Activated naive CD8-positive, alpha-beta T cell (primary cell): ENCODE results near the gene REEP1.

Experiments
- H3K27ac Mint-ChIP-seq: one replicate; pipeline ENCODE4 v1.8.0; 2021; ENCODE audit warnings: mixed read lengths
- H3K27me3 Mint-ChIP-seq: one replicate; pipeline ENCODE4 v1.8.0; 2021; ENCODE audit warnings: mixed read lengths
- H3K36me3 Mint-ChIP-seq: one replicate; pipeline ENCODE4 v1.8.0; 2021; ENCODE audit warnings: mixed read lengths
- H3K4me1 Mint-ChIP-seq: one replicate; pipeline ENCODE4 v1.8.0; 2021; ENCODE audit warnings: low read depth, mixed read lengths
- H3K4me3 Mint-ChIP-seq: one replicate; pipeline ENCODE4 v1.8.0; 2021; ENCODE audit warnings: mild to moderate bottlenecking, mixed read lengths
- H3K9me3 Mint-ChIP-seq: one replicate; pipeline ENCODE4 v1.8.0; 2021; ENCODE audit warnings: low read depth, mixed read lengths

Gene REEP1

DNA sequence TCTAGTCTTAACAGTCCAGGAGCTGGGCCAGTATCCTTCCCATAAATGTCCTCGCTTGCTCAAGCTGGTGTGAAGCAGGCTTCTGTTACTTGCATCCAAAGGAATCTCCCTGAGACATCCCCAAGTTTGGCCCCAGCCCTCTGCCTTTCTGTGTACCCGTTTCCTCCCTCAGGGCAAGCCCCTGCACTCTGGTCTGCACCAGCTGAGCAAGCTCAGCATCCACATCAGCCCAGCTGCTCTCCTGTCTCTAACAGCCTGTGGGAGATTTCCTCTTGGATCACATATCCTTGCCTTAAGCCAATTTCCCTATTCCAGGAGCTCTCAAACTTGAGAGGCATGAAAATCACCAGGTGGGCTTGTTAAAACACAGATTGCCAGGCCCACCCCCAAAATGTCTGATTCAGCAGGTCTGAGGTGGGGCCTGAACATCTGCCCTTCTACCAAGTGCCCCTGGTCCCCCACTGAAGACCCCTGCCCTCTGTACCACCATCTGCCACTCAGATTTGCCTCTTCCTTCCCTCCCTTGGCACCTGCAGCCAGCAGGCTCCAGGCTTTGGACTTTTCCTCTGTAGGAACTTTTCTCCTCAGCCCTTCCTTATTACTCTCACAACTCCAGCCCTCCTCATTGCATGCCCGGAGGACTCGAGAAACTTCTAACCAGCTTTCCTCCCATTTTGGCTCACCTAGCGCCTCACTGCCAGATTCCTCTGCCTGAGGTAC lies 32.1 kb downstream of the REEP1 start:
- no peaks in the 10 kb centered on the region for H3K36me3 Mint-ChIP-seq

DNA sequence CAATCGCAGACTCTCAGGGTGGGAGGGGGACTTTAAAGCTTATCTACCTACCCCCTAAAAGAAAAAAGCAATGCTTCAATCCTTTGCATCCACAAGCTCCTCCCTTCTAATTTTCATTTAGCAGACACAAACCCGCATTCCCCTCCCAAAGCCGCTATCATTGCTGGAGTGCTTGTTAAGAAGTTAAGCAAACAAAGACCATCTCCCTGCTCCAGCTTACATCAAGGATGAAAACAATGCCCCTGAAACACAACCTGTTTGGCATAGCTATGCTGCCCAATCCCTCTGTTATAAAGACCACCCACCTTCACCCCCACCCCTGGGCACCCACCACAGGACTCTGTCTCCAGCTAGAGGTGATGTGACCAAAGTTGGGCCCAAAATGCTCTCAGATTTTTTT lies 33.0 kb downstream of the REEP1 start:
- H3K9me3 Mint-ChIP-seq, result no peaks in the 10 kb centered on the region
- H3K27ac Mint-ChIP-seq, result no peak overlapping the region
- H3K4me1 Mint-ChIP-seq, result no peaks in the 10 kb centered on the region
- no peak overlapping the region for H3K4me3 Mint-ChIP-seq
- H3K27me3 Mint-ChIP-seq, result peaks cover 8% of the 10 kb centered on the region
- no peaks in the 10 kb centered on the region for H3K36me3 Mint-ChIP-seq

More for the DNA sequence above, 32.1 kb downstream of the REEP1 start:
- no peaks in the 10 kb centered on the region for H3K9me3 Mint-ChIP-seq
- H3K4me1 Mint-ChIP-seq, result no peaks in the 10 kb centered on the region
- H3K4me3 Mint-ChIP-seq, result no peak overlapping the region
- no peak overlapping the region for H3K27ac Mint-ChIP-seq
- H3K27me3 Mint-ChIP-seq, result peaks cover 7% of the 10 kb centered on the region

DNA sequence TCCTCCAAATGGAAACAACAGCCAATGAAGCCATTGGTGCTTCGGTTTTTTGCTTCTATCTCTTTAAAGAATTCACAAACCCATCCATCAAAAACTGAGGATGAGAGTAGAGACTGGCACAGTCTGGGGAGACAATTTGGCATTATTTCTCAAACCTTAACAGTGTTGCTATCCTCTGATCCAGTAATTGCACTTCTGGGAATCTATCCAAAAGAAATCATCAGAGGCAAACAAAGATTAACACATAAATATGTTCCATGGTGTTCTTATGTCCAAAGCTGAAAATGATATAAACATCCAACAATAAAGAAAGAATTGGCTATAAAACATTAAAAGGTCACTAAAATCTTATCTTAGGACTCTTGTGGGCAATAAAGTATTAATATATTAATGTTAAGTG lies 35.1 kb downstream of the REEP1 start:
- H3K9me3 Mint-ChIP-seq, result no peaks in the 10 kb centered on the region
- no peaks in the 10 kb centered on the region for H3K36me3 Mint-ChIP-seq
- H3K27me3 Mint-ChIP-seq, result peaks cover 13% of the 10 kb centered on the region
- H3K4me1 Mint-ChIP-seq, result no peaks in the 10 kb centered on the region
- no peak overlapping the region for H3K27ac Mint-ChIP-seq
- no peak overlapping the region for H3K4me3 Mint-ChIP-seq

DNA sequence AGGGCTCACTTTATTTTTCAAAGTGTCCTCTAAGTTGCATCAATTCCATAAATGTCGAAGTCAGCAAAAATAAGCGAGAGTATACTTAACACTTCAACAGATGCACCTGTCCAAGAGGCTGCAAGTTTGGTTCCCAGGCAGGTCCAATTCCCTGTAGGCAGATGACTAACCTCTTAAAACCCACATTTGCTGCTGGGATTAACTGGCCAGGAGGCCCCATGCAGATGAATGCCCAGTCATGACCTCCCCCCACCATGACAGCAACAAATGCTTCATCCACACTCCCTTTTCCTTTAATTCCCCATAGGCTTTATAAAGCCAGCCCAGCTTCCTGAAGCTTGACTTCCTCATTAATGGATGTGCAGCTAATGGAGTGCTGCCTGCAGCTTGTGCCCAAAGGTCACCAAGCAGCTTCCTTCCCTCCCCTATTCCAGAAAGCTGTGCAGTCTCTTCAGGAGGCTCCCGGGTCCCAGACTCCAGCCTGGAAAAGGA lies 35.7 kb downstream of the REEP1 start:
- Mint-ChIP-seq H3K27ac (no peak overlapping the region), H3K4me3 (no peak overlapping the region), H3K4me1 (no peaks in the 10 kb centered on the region), H3K9me3 (no peaks in the 10 kb centered on the region), H3K27me3 (peaks cover 13% of the 10 kb centered on the region), H3K36me3 (no peaks in the 10 kb centered on the region)

DNA sequence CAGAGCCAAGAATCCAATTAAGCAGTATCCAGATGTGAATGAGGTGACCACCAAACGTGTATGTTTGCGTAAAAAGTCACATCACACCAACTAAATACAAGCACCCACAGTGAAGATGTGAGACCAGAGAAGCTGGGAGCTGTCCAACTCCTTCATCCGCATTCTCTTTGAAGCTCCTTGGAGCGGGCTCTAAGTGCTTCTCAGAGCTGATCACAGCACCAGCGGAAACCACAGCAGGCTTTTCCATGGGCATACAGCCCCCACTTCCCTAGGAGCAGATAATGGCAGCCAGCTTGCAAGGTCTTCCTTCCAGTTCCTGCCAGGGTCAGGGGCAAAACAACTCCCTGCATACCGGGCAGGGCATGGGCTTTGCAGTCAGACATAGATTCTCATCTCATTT lies 36.4 kb downstream of the REEP1 start:
- no peaks in the 10 kb centered on the region for H3K4me1 Mint-ChIP-seq

DNA sequence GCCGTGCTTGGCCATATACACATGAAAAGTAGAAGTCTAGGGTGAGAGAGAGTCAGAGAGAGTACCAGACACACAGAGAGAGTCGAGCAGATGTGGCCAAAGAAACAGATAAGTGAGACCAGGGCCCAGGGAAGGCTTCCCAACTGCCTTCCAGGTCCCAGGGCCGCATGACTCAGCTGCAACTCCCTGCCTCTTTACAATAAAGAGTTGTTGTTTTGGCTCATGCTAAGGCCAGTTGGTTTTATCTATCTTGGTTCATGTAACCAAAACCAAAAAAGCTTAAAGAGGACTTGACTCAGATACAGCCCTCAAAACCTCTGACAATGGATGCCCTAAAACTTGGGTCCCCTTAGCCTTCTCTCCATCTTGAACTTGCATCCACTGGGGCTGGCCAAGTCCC lies 36.9 kb downstream of the REEP1 start:
- H3K27ac Mint-ChIP-seq, result no peak overlapping the region
- H3K27me3 Mint-ChIP-seq, result peaks cover 13% of the 10 kb centered on the region
- no peaks in the 10 kb centered on the region for H3K4me1 Mint-ChIP-seq
- no peaks in the 10 kb centered on the region for H3K9me3 Mint-ChIP-seq
- no peak overlapping the region for H3K4me3 Mint-ChIP-seq
- no peaks in the 10 kb centered on the region for H3K36me3 Mint-ChIP-seq

More for the DNA sequence above, 36.4 kb downstream of the REEP1 start:
- H3K9me3 Mint-ChIP-seq, result no peaks in the 10 kb centered on the region
- H3K36me3 Mint-ChIP-seq, result no peaks in the 10 kb centered on the region
- no peak overlapping the region for H3K4me3 Mint-ChIP-seq
- H3K27ac Mint-ChIP-seq, result no peak overlapping the region
- H3K27me3 Mint-ChIP-seq, result peaks cover 13% of the 10 kb centered on the region

DNA sequence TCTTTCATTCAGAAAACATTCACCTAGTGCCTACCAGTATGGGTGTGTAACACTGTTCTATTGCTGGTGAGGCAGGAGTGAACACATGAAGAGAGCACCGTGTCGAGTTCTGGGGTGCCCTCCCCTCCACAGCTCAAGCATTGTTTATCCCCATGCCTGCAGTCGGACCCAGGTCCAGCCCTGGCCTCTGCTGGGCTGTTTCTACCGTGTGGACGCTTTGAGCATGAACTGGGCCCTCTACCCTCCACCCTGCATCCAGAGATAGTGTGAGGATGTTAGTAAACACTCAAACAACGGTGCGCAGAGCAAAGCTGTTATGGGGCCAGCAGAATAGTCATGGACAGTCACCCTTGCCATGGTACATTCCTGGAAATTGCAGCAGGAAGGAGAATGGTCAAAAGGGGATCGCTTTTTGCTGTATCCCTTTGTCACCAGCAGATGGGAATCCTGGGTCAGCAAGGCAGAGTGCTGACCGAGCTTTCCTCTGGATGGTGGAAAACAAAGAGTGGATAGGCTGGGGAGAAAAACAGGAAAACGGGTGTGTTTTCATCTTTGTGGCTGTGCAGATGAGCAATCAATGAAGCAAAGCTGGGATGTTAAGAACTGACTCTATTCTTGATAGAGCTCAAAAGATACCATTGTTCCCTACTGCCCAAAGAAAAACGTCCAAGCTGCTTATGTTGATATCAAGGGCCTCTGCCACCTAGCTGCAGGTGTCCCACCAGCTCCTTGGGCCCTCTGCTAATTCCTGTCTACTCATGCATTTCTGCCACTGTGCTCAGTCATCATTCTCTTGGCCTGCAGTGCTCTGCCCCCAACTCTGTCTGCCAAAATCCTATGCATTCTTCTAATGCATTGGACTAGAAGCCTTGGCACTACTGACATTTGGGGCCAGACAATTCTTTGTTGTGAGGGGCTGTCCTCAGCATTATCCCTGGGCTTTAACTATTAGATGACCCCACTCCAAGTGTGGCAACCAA lies 38.7 kb downstream of the REEP1 start:
- H3K4me1 Mint-ChIP-seq, result no peaks in the 10 kb centered on the region
- H3K27ac Mint-ChIP-seq, result no peak overlapping the region
- no peak overlapping the region for H3K4me3 Mint-ChIP-seq
- no peaks in the 10 kb centered on the region for H3K9me3 Mint-ChIP-seq
- peaks cover 16% of the 10 kb centered on the region for H3K27me3 Mint-ChIP-seq
- H3K36me3 Mint-ChIP-seq, result no peaks in the 10 kb centered on the region

DNA sequence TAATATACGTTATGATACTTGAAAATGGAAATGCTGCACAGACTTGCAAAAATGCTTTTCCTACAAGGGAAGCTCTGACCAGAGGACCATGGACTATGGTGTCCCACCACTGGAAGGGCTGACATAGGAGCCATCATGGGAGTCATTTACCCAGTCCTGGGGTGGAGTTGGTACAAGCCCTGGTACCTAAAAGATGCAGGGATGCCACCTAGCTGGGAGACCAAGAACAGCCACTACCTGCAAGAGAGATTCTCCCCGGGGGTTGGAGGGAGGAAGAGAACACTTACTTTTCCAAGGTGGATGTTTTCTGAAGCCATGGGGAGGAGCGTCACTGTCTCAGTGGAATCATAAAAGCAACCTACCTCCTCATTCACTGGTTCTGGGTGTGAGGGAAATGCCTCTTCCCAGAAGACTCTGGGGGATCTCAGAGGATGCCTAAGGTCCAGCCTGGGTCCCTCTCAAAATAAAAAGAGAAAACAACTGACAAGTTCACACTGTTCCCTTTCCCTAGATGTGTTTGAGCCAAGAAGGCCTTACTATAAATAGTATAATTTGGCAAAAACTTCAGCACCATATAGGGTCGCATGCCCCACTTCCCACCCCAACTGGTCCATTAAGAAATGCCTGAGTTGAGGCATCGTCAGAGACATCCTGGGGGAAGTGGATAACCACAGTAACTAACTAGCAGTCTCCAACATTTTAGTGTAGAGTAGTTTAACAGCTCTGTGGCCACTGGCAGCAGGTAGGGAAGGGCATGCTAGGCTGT lies 39.9 kb downstream of the REEP1 start:
- peaks cover 14% of the 10 kb centered on the region for H3K27me3 Mint-ChIP-seq
- no peaks in the 10 kb centered on the region for H3K4me1 Mint-ChIP-seq
- no peak overlapping the region for H3K27ac Mint-ChIP-seq
- H3K36me3 Mint-ChIP-seq, result no peaks in the 10 kb centered on the region
- H3K4me3 Mint-ChIP-seq, result no peak overlapping the region
- no peaks in the 10 kb centered on the region for H3K9me3 Mint-ChIP-seq

DNA sequence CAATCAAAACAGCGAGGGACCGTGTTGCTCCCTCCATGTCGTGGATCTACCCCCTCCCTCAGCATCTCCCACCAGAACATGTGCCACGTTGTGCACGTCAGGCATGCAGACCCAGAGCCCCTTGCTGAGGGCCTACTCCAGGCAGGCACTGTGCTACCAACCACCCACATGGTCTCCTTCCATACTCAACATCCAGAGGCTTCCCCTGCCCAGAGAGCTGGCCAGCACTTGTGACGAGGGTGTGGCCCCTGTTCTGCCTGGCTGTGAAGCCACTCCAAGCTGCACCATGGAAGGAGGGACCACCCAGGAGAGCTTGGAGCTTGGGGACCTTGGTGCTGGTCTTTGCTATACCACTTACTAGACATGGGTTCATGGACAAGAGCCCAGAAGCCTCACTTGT lies 40.5 kb downstream of the REEP1 start:
- Mint-ChIP-seq H3K4me3 (no peak overlapping the region), H3K4me1 (no peaks in the 10 kb centered on the region), H3K9me3 (no peaks in the 10 kb centered on the region), H3K27ac (no peak overlapping the region), H3K27me3 (peaks cover 14% of the 10 kb centered on the region), H3K36me3 (no peaks in the 10 kb centered on the region)

DNA sequence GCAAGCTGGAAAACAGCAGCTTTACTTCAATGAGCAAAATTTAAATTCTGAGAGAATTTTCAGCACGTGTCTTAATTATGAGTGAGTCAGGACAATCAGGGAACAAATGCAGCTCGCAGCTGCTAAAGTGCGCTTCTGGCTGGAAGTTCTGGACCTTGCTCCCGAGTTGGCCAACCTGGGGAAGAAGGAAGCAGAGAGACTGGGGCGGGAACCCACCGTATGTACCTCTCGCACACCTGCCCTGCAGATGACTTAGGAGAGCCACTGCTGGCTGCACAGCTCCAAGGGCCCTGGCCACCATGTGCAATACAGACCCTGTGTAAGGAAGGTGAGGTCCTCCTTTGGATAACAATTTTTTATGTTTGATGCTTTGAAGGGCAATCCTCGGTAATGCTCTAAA lies 42.4 kb downstream of the REEP1 start:
- H3K27ac Mint-ChIP-seq, result no peak overlapping the region
- H3K4me1 Mint-ChIP-seq, result no peaks in the 10 kb centered on the region
- peaks cover 8% of the 10 kb centered on the region for H3K27me3 Mint-ChIP-seq

DNA sequence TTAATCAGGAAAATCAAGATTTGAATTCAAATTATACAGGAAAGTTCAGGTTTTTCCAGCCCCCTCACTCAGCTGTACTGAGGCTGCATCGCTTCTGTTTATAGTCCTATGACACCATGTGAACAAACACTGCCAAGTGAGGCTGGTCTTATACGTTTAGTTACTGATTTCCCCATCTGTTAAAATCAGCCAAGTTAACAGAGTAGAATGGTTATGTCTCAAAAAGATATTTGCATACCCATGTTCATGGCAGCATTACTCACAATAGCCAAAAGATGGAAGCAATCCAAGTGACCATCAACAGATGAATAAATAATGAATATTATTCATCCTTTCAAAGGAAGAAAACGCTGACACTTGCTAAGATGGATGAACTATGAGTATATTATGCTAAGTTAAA lies 43.8 kb downstream of the REEP1 start:
- Mint-ChIP-seq H3K27ac (no peak overlapping the region), H3K36me3 (peaks cover 3% of the 10 kb centered on the region), H3K4me1 (no peaks in the 10 kb centered on the region), H3K9me3 (no peaks in the 10 kb centered on the region), H3K4me3 (no peak overlapping the region), H3K27me3 (peaks cover 3% of the 10 kb centered on the region)

More for the DNA sequence above, 42.4 kb downstream of the REEP1 start:
- Mint-ChIP-seq H3K9me3 (no peaks in the 10 kb centered on the region), H3K4me3 (no peak overlapping the region), H3K36me3 (peaks cover 3% of the 10 kb centered on the region)

DNA sequence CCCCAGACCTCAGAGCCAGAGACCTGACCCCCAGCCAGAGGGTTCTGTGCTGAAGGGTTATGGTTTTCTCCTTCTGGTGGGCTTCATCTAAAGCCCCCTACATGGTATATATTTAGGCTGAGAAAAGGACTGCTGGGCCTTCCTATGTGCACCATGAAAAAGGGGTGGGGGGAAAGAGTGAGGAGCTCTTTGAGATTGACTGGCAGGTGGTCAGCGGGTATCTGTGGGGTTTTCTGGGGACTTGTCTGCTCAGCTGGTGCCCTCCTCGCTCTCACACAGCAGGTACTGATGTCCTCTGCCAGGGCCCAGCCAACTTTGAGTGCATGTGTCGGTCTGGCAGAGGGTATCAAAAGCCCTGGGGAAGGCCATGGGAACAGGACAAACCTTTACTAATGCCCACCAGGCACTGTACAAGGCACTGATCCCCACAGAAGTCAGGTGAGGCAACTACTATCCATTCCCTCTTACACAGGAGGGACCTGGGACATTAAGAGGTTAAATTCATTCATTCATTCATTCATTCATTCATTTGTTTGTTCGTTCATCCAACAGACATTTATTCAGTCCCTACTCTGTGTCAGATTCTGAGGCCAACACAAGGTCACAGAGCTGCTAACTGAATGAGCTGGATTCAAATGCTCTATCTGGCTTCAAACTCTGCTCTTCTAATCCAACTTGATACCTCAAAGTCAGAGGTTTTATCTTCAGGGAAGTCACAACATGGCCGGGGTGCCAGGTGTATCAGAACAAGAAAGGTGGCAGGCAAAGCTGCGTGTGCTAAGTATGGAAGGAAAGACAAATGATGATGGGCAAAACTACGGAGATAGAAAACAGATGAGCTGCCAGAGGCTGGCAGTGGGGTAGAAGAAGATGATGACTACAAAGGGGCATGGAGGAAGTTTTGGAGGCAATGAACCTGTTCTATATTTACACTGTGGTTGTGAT lies 44.6 kb downstream of the REEP1 start:
- H3K4me3 Mint-ChIP-seq, result no peak overlapping the region
- H3K9me3 Mint-ChIP-seq, result no peaks in the 10 kb centered on the region
- no peak overlapping the region for H3K27ac Mint-ChIP-seq
- peaks cover 3% of the 10 kb centered on the region for H3K27me3 Mint-ChIP-seq
- H3K4me1 Mint-ChIP-seq, result no peaks in the 10 kb centered on the region
- H3K36me3 Mint-ChIP-seq, result peaks cover 3% of the 10 kb centered on the region

DNA sequence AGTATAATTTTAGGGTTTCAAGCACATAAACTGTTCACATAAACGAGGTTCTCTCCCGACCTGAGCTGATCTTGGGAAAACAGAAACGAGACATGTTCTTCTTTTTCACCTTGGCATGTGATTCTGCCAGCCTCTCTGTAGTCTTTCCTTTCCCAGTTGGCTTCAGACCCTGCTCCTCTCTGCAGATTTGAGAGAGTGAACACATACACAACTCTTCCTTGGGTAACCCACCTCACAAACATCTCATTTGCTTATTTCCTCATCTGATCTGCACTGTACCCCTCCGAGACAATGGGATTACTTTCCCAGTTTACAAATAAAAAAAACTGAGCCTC lies 46.1 kb downstream of the REEP1 start:
- H3K9me3 Mint-ChIP-seq, result no peaks in the 10 kb centered on the region
- H3K4me1 Mint-ChIP-seq, result no peaks in the 10 kb centered on the region
- H3K4me3 Mint-ChIP-seq, result no peak overlapping the region
- H3K27ac Mint-ChIP-seq, result no peak overlapping the region
- H3K27me3 Mint-ChIP-seq, result peaks cover 3% of the 10 kb centered on the region
- H3K36me3 Mint-ChIP-seq, result peaks cover 3% of the 10 kb centered on the region
